M059J (cell line): ENCODE results near the gene WWOX. TPM values are rescaled to one million over a fixed set of nuclear protein-coding genes. Genes with fewer than 3 reads are reported as not detected.
"Not testable (repeated sequence)": the region's sequence is repeated elsewhere in the genome, so short reads cannot be mapped to it uniquely, and the experiment has no call there.

Source experiments
- DNase-seq: peaks from one replicate; pipeline ENCODE4 v3.0.0-alpha.2; 2012; ENCODE audit warnings: low read depth
- total RNA-seq: library from RNA; depleted of rRNA; stranded (reverse); fragments of >200 nt; shearing (Covaris generic); gene quantifications from 2 replicates; pipeline ENCODE4 v1.2.3, GENCODE V29; 2014

WWOX gene
- total RNA-seq, 1 experiment from 2014 or later = 13.7 TPM

- DNase-seq = no peak
Observed at GRCh38 chr16:78500659-78501270, 401.3 kb downstream of the WWOX start.

- no peak for DNase-seq
Observed at GRCh38 chr16:78501744-78502143, 402.3 kb downstream of the WWOX start.

GRCh38 chr16:78502812-78503350, 403.4 kb downstream of the WWOX start:
- no peak for DNase-seq

- peak; percentile 3 for DNase-seq
Observed at GRCh38 chr16:78503602-78504001, 404.1 kb downstream of the WWOX start.

GRCh38 chr16:78504401-78504851, 405.0 kb downstream of the WWOX start:
- no peak for DNase-seq

GRCh38 chr16:78505036-78505435, 405.6 kb downstream of the WWOX start:
- DNase-seq = no peak

GRCh38 chr16:78505544-78506366, 406.3 kb downstream of the WWOX start:
- peak; percentile 7 for DNase-seq

GRCh38 chr16:78506367-78507193, 407.1 kb downstream of the WWOX start:
- DNase-seq = peak; percentile 4

- DNase-seq = no peak
Observed at GRCh38 chr16:78507576-78507975, 408.1 kb downstream of the WWOX start.

- no peak for DNase-seq
Observed at GRCh38 chr16:78509965-78510364, 410.5 kb downstream of the WWOX start.

GRCh38 chr16:78510496-78510895, 411.0 kb downstream of the WWOX start:
- no peak for DNase-seq

- no peak for DNase-seq
Observed at GRCh38 chr16:78513838-78514237, 414.4 kb downstream of the WWOX start.

- DNase-seq = not testable (repeated sequence)
Observed at GRCh38 chr16:78514888-78515287, 415.4 kb downstream of the WWOX start.

- DNase-seq = no peak
Observed at GRCh38 chr16:78515421-78515820, 416.0 kb downstream of the WWOX start.

- DNase-seq = no peak
Observed at GRCh38 chr16:78516006-78516736, 416.7 kb downstream of the WWOX start.

GRCh38 chr16:78519896-78520295, 420.4 kb downstream of the WWOX start:
- no peak for DNase-seq

GRCh38 chr16:78520470-78520869, 421.0 kb downstream of the WWOX start:
- no peak for DNase-seq

GRCh38 chr16:78522327-78522726, 422.9 kb downstream of the WWOX start:
- DNase-seq = no peak

- no peak for DNase-seq
Observed at GRCh38 chr16:78523212-78523985, 423.9 kb downstream of the WWOX start.

GRCh38 chr16:78524066-78524595, 424.7 kb downstream of the WWOX start:
- no peak for DNase-seq
